ENCODE measurements around the gene ZNF248.

- TF ChIP-seq CTCF (IDR thresholded peaks at IDR 0.05; ENCODE audit: low read depth, low read length, missing input control) (no peak), ATF3 (IDR thresholded peaks at IDR 0.05) (no peak), FOXA1 (IDR thresholded peaks at IDR 0.05) (no peak), FOXA2 (IDR thresholded peaks at IDR 0.05) (no peak), SP1 (IDR thresholded peaks at IDR 0.05) (no peak), TAF1 (conservative IDR thresholded peaks at IDR 0.05) (no peak), MAX (IDR thresholded peaks at IDR 0.05) (no peak), RAD21 (IDR thresholded peaks at IDR 0.05) (no peak), EGR1 (IDR thresholded peaks at IDR 0.05; ENCODE audit: low read depth in 2 of 2) (no peak), ZBTB33 (IDR thresholded peaks at IDR 0.05) (no peak), REST (IDR thresholded peaks at IDR 0.05) (no peak)
These were observed 55.9 kb downstream of the ZNF248 start for GRCh38 chr10:37801557-37801956.
